H1 (cell line): ENCODE data around the gene ARHGEF10L. TPM values are rescaled to one million over a fixed set of nuclear protein-coding genes. Genes with fewer than 3 reads are reported as not detected.

Experiments
- CTCF ChIA-PET: fragments of 300-600 bp; sonication (Branson Sonifier 250); formaldehyde crosslinking; loops from one replicate; lab custom pipeline; 2021; ENCODE audit not compliant: partially characterized antibody; lab: Charles Lee
- POLR2A ChIA-PET: fragments of 300-600 bp; sonication (Branson Sonifier 250); formaldehyde crosslinking; loops from one replicate; lab custom pipeline; 2021; ENCODE audit warnings: inconsistent platforms; ENCODE audit not compliant: partially characterized antibody; lab: Charles Lee
- DNase-seq, 2 experiments: peaks; one replicate each; pipeline versions ENCODE4 v3.0.0 to v3.0.0-alpha.2; 2010 to 2022; ENCODE audit warnings: low spot score in 2 of 2, low read depth in 1 of 2, mixed read lengths in 1 of 2
- FAIRE-seq: peaks from 2 replicates; lab custom pipeline; 2011; peaks lifted over from hg19 to GRCh38; lab: Jason Lieb, UNC
- H2AFZ ChIP-seq: 2 replicates; pipeline ENCODE4 v1.8.1; 2012; ENCODE audit warnings: low read length, inconsistent platforms
- H2AK5ac ChIP-seq: 2 replicates; pipeline ENCODE4 v1.6.1; 2013; ENCODE audit warnings: low read depth, low read length
- H2BK120ac ChIP-seq: replicated peaks from 2 replicates; pipeline ENCODE3; 2013; ENCODE audit warnings: low read depth, low read length, inconsistent platforms
- H2BK12ac ChIP-seq: 2 replicates; pipeline ENCODE4 v1.6.1; 2013; ENCODE audit warnings: low read depth, low read length
- H2BK15ac ChIP-seq: 2 replicates; pipeline ENCODE4 v1.6.1; 2013; ENCODE audit warnings: low read length
- H2BK20ac ChIP-seq: 2 replicates; pipeline ENCODE4 v1.6.1; 2013; ENCODE audit warnings: low read length
- H2BK5ac ChIP-seq: 2 replicates; pipeline ENCODE4 v1.6.1; 2013; ENCODE audit warnings: low read depth, low read length
- H3K14ac ChIP-seq: 2 replicates; pipeline ENCODE4 v1.6.1; 2013; ENCODE audit warnings: inconsistent platforms; ENCODE audit not compliant: insufficient read length
- H3K18ac ChIP-seq: 2 replicates; pipeline ENCODE4 v1.6.1; 2013; ENCODE audit warnings: low read length; ENCODE audit errors: extremely low read depth
- H3K23ac ChIP-seq: 2 replicates; pipeline ENCODE4 v1.6.1; 2013; ENCODE audit warnings: inconsistent platforms; ENCODE audit not compliant: insufficient read length
- H3K23me2 ChIP-seq: 2 replicates; pipeline ENCODE4 v1.6.1; 2013; ENCODE audit warnings: low read depth, low read length
- H3K27ac ChIP-seq: 2 replicates; pipeline ENCODE4 v1.6.1; 2011; ENCODE audit warnings: low read depth, low read length, inconsistent platforms
- H3K27me3 ChIP-seq, 4 experiments: replicated peaks in 1 of 4; 1 replicate in 1 of 4; 2 replicates in 3 of 4; pipeline versions ENCODE4 v1.6.1 to v1.8.1; 2011 to 2013; ENCODE audit warnings: low read length in 3 of 4, mild to moderate bottlenecking in 3 of 4, inconsistent platforms in 2 of 4, mixed read lengths in 2 of 4, moderate library complexity in 1 of 4; ENCODE audit not compliant: control insufficient read depth in 3 of 4, insufficient read depth in 3 of 4; ENCODE audit errors: extremely low read depth in 1 of 4
- H3K36me3 ChIP-seq, 4 experiments: 2 replicates each; pipeline versions ENCODE4 v1.6.1 to v1.8.1; 2011 to 2013; ENCODE audit warnings: mild to moderate bottlenecking in 4 of 4, low read length in 3 of 4, moderate library complexity in 2 of 4, control low read depth in 1 of 4, inconsistent platforms in 1 of 4; ENCODE audit not compliant: insufficient read depth in 4 of 4, control insufficient read depth in 2 of 4
- H3K4ac ChIP-seq: replicated peaks from 2 replicates; pipeline ENCODE3; 2013; ENCODE audit warnings: low read length, low read depth, mixed read lengths, inconsistent platforms; ENCODE audit not compliant: insufficient read length
- H3K4me1 ChIP-seq, 4 experiments: replicated peaks in 1 of 4; 1 replicate in 1 of 4; 2 replicates in 3 of 4; pipeline versions ENCODE4 v1.6.1 to v1.8.1; 2011 to 2013; ENCODE audit warnings: low read length in 3 of 4, inconsistent platforms in 2 of 4, mixed read lengths in 1 of 4; ENCODE audit not compliant: insufficient read depth in 4 of 4, control insufficient read depth in 3 of 4
- H3K4me2 ChIP-seq, 2 experiments: 2 replicates each; pipeline versions ENCODE4 v1.6.1 to v1.8.1; 2011 to 2013; ENCODE audit warnings: low read depth in 2 of 2, low read length in 2 of 2, control low read depth in 1 of 2, inconsistent platforms in 1 of 2, mild to moderate bottlenecking in 1 of 2; ENCODE audit not compliant: insufficient read depth in 1 of 2
- H3K4me3 ChIP-seq, 4 experiments: fragments of 200-600, 300-600 bp in 1 of 4; sonication (generic), shearing (Covaris generic), sonication (Bioruptor Twin) in 1 of 4; 2 replicates each; pipeline versions ENCODE4 v1.5.1 to v1.8.1; 2011 to 2016; ENCODE audit warnings: low read length in 4 of 4, low read depth in 3 of 4, control low read depth in 2 of 4, inconsistent platforms in 2 of 4, mild to moderate bottlenecking in 2 of 4, mixed read lengths in 1 of 4, moderate library complexity in 1 of 4; ENCODE audit not compliant: insufficient read depth in 2 of 4; ENCODE audit errors: extremely low read depth in 1 of 4
- H3K56ac ChIP-seq: replicated peaks from 2 replicates; pipeline ENCODE3; 2013; ENCODE audit warnings: low read depth, mild to moderate bottlenecking, mixed read lengths, low read length, inconsistent platforms; ENCODE audit not compliant: insufficient read length
- H3K79me1 ChIP-seq: 2 replicates; pipeline ENCODE4 v1.6.1; 2013; ENCODE audit warnings: low read depth, low read length, control low read depth
- H3K79me2 ChIP-seq, 2 experiments: 2 replicates each; pipeline versions ENCODE4 v1.6.1 to v1.8.1; 2012 to 2013; ENCODE audit warnings: low read length in 2 of 2, mild to moderate bottlenecking in 2 of 2, inconsistent platforms in 1 of 2; ENCODE audit not compliant: insufficient read depth in 2 of 2, control insufficient read depth in 1 of 2
- H3K9ac ChIP-seq, 4 experiments: replicated peaks in 1 of 4; 1 replicate in 1 of 4; 2 replicates in 3 of 4; pipeline versions ENCODE4 v1.6.1 to v1.8.1; 2011 to 2013; ENCODE audit warnings: low read depth in 3 of 4, low read length in 3 of 4, control low read depth in 2 of 4, mild to moderate bottlenecking in 2 of 4, moderate library complexity in 2 of 4, inconsistent platforms in 1 of 4; ENCODE audit errors: extremely low read depth in 1 of 4
- H3K9me3 ChIP-seq, 2 experiments: 2 replicates each; pipeline versions ENCODE4 v1.6.1 to v1.8.1; 2012 to 2013; ENCODE audit warnings: mild to moderate bottlenecking in 2 of 2, moderate library complexity in 2 of 2, control low read depth in 1 of 2, inconsistent platforms in 1 of 2, low read depth in 1 of 2, low read length in 1 of 2, mixed read lengths in 1 of 2; ENCODE audit not compliant: insufficient read depth in 2 of 2
- H4K20me1 ChIP-seq, 2 experiments: replicated peaks in 1 of 2; 2 replicates each; pipeline versions ENCODE3 to v1.8.1; 2011 to 2013; ENCODE audit warnings: inconsistent platforms in 2 of 2, low read length in 2 of 2, mild to moderate bottlenecking in 1 of 2; ENCODE audit not compliant: insufficient read depth in 2 of 2, control insufficient read depth in 1 of 2
- H4K5ac ChIP-seq: 2 replicates; pipeline ENCODE4 v1.6.1; 2013; ENCODE audit warnings: low read length, low read depth, mixed read lengths, inconsistent platforms; ENCODE audit not compliant: insufficient read length
- H4K8ac ChIP-seq: 2 replicates; pipeline ENCODE4 v1.8.0; 2013; ENCODE audit warnings: mild to moderate bottlenecking, moderate library complexity, low read length, inconsistent platforms; ENCODE audit not compliant: insufficient read depth; ENCODE audit errors: extremely low read depth
- H4K91ac ChIP-seq: replicated peaks from 2 replicates; pipeline ENCODE3; 2013; ENCODE audit warnings: low read length, mixed read lengths, inconsistent platforms; ENCODE audit not compliant: insufficient read length
- CBX5 ChIP-seq: fragments of 300-800, 300-1000 bp; sonication (generic); IDR thresholded peaks from 2 replicates; pipeline ENCODE4 v1.7.1; 2016; ENCODE audit warnings: antibody characterized with exemption, low read length, low read depth
- CHD2 ChIP-seq: IDR thresholded peaks from 2 replicates; pipeline ENCODE4 v1.6.1; 2012; ENCODE audit warnings: low read length, improper control_type of control experiment
- FOSL1 ChIP-seq: IDR thresholded peaks from 2 replicates; pipeline ENCODE4 v1.6.1; 2011; ENCODE audit warnings: mild to moderate bottlenecking, low read depth, low read length, moderate library complexity; ENCODE audit not compliant: insufficient read depth
- KDM5A ChIP-seq: fragments of 200-600 bp; IDR thresholded peaks from 2 replicates; pipeline ENCODE4 v1.7.1; 2012; ENCODE audit warnings: mild to moderate bottlenecking, low read length, inconsistent platforms, mixed read lengths
- RFX5 ChIP-seq: IDR thresholded peaks from 2 replicates; pipeline ENCODE4 v1.6.1; 2011; ENCODE audit warnings: low read depth, low read length, improper control_type of control experiment, borderline replicate concordance
- SP2 ChIP-seq: IDR thresholded peaks from 2 replicates; pipeline ENCODE4 v1.6.1; 2012; ENCODE audit warnings: mild to moderate bottlenecking, low read length, inconsistent platforms
- WGBS, 2 experiments: shearing (Covaris generic) in 1 of 2; methylation state at CpG; one replicate each; pipeline versions ENCODE4 v1.1.6 to v1.1.7; 2013 to 2015; ENCODE audit warnings: low lambda C conversion rate in 2 of 2, mixed read lengths in 2 of 2, inconsistent platforms in 1 of 2, low coverage in 1 of 2, missing lambda C conversion rate in 1 of 2; ENCODE audit not compliant: insufficient replicate concordance in 2 of 2, insufficient coverage in 1 of 2, insufficient read length in 1 of 2; ENCODE audit errors: extremely low coverage in 1 of 2, missing lambda C conversion rate in 1 of 2; 5-methylcytosine and 5-hydroxymethylcytosine counted together
- polyA plus RNA-seq, 7 experiments: library from polyadenylated mRNA; depleted of rRNA in 3 of 7; stranded (reverse) in 5 of 7; unstranded in 2 of 7; fragments of >200 nt in 5 of 7; fragments of 200-250 nt in 2 of 7; gene quantifications; 1 replicate in 5 of 7; 2 replicates in 1 of 7; 4 replicates in 1 of 7; pipeline versions ENCODE4 v1.2.1 to v1.2.3, GENCODE V29; 2011 to 2013; ENCODE audit warnings: missing spikeins in 2 of 7, mixed read lengths in 2 of 7
- total RNA-seq: library from RNA; stranded (reverse); fragmentation: NEBNext Ultra II Directional; extraction: Animal tissue kit (Norgen Biotek cat#: 25700); gene quantifications from 2 replicates; pipeline ENCODE4 v1.2.1, GENCODE V29; 2021
- TF ChIP-seq, protein P1 (sequence below): IDR thresholded peaks from 2 replicates; pipeline ENCODE4 v1.6.1; 2011; ENCODE audit warnings: low read depth, mild to moderate bottlenecking, low read length; ENCODE audit not compliant: insufficient read depth
- TF ChIP-seq, protein P2 (sequence below): IDR thresholded peaks from 2 replicates; pipeline ENCODE4 v1.6.1; 2012; ENCODE audit warnings: inconsistent platforms

Gene ARHGEF10L
- total and polyA plus RNA-seq, 2 of the 8 experiments (the other 6 are each of a cell fraction or from before 2014, with no cell fraction given), result 33.6 to 39.6 TPM

DNA sequence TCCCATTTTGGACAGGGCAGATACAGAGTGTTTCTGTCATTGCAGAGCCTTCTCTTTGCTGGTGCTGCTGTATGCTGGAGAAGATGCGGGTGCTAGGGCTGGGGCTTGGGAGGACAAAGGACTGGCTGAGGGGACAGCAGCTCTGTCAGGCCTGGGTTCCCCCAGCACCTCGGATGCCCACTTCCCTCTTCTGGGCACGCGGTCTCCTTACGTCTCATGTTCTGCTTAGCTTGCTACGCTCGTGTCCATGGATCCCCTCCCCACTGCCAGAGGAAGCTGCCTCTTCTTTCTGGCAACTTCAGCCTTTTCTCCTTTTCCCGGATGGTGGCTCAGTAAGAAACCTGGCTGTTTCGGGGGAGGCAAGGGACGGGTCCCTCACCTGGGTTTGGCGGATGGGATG is 75.7 kb downstream of the ARHGEF10L start:
- Histone ChIP-seq H2BK20ac (no peak overlapping the region), H3K9me3 (no peaks in the 10 kb centered on the region), H3K79me2 (no peaks in the 10 kb centered on the region), H4K20me1 (peaks cover 3 to 9% of the 10 kb centered on the region in 2 experiments), H4K8ac (no peak overlapping the region), H3K4ac (no peak overlapping the region), H2BK120ac (no peak overlapping the region), H3K4me2 (no peak overlapping the region), H3K27me3 (no peaks in the 10 kb centered on the region), H3K36me3 (peaks cover 0 to 7% (median 2%) of the 10 kb centered on the region in 4 experiments; a peak in 2 of 8 replicates), H3K14ac (no peak overlapping the region), H3K56ac (no peak overlapping the region), H2AK5ac (no peak overlapping the region), H2BK12ac (no peak overlapping the region), H3K18ac (no peak overlapping the region), H3K9ac (no peak overlapping the region), H3K23me2 (no peaks in the 10 kb centered on the region), H3K4me1 (no peaks in the 10 kb centered on the region), H2BK15ac (no peak overlapping the region), H4K91ac (no peak overlapping the region), H4K5ac (no peak overlapping the region), H2AFZ (no peak overlapping the region), H2BK5ac (no peak overlapping the region), H3K27ac (no peak overlapping the region), H3K79me1 (no peaks in the 10 kb centered on the region), H3K4me3 (no peak overlapping the region), H3K23ac (no peak overlapping the region)
- ChIA-PET CTCF (interaction anchor here (0.8 to 23.8 kb wide), 5 partner anchors 9 to 113 kb away, joined by 3 to 612 read pairs (median 3); no protein-coding TSS in a partner anchor), POLR2A (no interaction called here)
- TF ChIP-seq FOSL1, result no peak
- TF ChIP-seq CBX5, result no peak
- TF ChIP-seq, protein P1, sequence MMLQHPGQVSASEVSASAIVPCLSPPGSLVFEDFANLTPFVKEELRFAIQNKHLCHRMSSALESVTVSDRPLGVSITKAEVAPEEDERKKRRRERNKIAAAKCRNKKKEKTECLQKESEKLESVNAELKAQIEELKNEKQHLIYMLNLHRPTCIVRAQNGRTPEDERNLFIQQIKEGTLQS, result no peak
- TF ChIP-seq RFX5, result no peak
- TF ChIP-seq, protein P2, sequence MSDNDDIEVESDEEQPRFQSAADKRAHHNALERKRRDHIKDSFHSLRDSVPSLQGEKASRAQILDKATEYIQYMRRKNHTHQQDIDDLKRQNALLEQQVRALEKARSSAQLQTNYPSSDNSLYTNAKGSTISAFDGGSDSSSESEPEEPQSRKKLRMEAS, result no peak
- TF ChIP-seq KDM5A, result no peak
- no peak for TF ChIP-seq SP2
- no peak for TF ChIP-seq CHD2
- DNase-seq (no peak), FAIRE-seq (no peak)
- 98% methylated on average over 7 of the region's 11 CpGs; no CpG with 5 or more reads in 1 of the 2 experiments for WGBS, 2 experiments
